HepG2 (cell line): ENCODE results near the gene SESN1.

ENCODE experiments used
- CTCF ChIP-seq: sonication (generic); formaldehyde crosslinking; IDR thresholded peaks from 2 replicates; pipeline ENCODE4 v1.5.0; 2020; ENCODE audit warnings: mild to moderate bottlenecking, missing genetic modification reagents, moderate library complexity
- NBN ChIP-seq: fragments of 450-650 bp; conservative IDR thresholded peaks from 2 replicates; pipeline ENCODE4 v1.6.1; 2017
- NFIC ChIP-seq: IDR thresholded peaks from 2 replicates; pipeline ENCODE4 v1.6.1; 2012; ENCODE audit warnings: mild to moderate bottlenecking, low read length, inconsistent platforms
- NFYB ChIP-seq: sonication (generic); formaldehyde crosslinking; IDR thresholded peaks from 2 replicates; pipeline ENCODE4 v1.4.0; 2020; ENCODE audit warnings: missing genetic modification reagents
- RARG ChIP-seq: sonication (generic); formaldehyde crosslinking; IDR thresholded peaks from 2 replicates; pipeline ENCODE4 v1.4.0; 2020; ENCODE audit warnings: low read depth, mild to moderate bottlenecking, missing genetic modification reagents
- USF2 ChIP-seq, 2 experiments: sonication (generic) in 1 of 2; formaldehyde crosslinking in 1 of 2; IDR thresholded peaks; 2 replicates each; pipeline versions ENCODE4 v1.5.1 to v1.6.1; 2011 to 2020; ENCODE audit warnings: borderline replicate concordance in 1 of 2, low read depth in 1 of 2, low read length in 1 of 2, mild to moderate bottlenecking in 1 of 2, missing genetic modification reagents in 1 of 2, moderate library complexity in 1 of 2
- ZFP82 ChIP-seq: sonication (generic); formaldehyde crosslinking; IDR thresholded peaks from 2 replicates; pipeline ENCODE4 v1.5.1; 2020; ENCODE audit warnings: mild to moderate bottlenecking, missing genetic modification reagents, borderline replicate concordance
- ZNF121 ChIP-seq: sonication (generic); formaldehyde crosslinking; IDR thresholded peaks from 2 replicates; pipeline ENCODE4 v1.5.0; 2020; ENCODE audit warnings: mild to moderate bottlenecking, missing genetic modification reagents
- ZNF619 ChIP-seq: sonication (generic); formaldehyde crosslinking; IDR thresholded peaks from 2 replicates; pipeline ENCODE4 v1.4.0; 2020; ENCODE audit warnings: mild to moderate bottlenecking, missing genetic modification reagents

GRCh38 chr6:108982154-108983113, 112.2 kb downstream of the SESN1 start:
- TF ChIP-seq NFYB (CRISPR knock-in tag) (no peak), CTCF (CRISPR knock-in tag) (no peak), ZNF619 (CRISPR knock-in tag) (no peak), NBN (no peak), USF2 (IDR thresholded peaks at IDR 0.05; ENCODE audit: low read depth, low read length) (no peak), USF2 (CRISPR knock-in tag; IDR thresholded peaks at IDR 0.05; ENCODE audit: borderline replicate concordance) (no peak), NFIC (no peak), ZFP82 (CRISPR knock-in tag) (no peak), RARG (CRISPR knock-in tag) (no peak), ZNF121 (CRISPR knock-in tag) (no peak)
